Fibroblast of skin of right biceps (primary cell): ENCODE results near the gene CCDC40.
A peak's percentile ranks its signal among the peaks of the same experiment; 100 is the strongest.
"Not testable (repeated sequence)": the region's sequence is repeated elsewhere in the genome, so short reads cannot be mapped to it uniquely, and the experiment has no call there.

Experiments used
- DNase-seq: peaks from one replicate; pipeline ENCODE4 v3.0.0-alpha.2; 2013

The CCDC40 gene

DNA sequence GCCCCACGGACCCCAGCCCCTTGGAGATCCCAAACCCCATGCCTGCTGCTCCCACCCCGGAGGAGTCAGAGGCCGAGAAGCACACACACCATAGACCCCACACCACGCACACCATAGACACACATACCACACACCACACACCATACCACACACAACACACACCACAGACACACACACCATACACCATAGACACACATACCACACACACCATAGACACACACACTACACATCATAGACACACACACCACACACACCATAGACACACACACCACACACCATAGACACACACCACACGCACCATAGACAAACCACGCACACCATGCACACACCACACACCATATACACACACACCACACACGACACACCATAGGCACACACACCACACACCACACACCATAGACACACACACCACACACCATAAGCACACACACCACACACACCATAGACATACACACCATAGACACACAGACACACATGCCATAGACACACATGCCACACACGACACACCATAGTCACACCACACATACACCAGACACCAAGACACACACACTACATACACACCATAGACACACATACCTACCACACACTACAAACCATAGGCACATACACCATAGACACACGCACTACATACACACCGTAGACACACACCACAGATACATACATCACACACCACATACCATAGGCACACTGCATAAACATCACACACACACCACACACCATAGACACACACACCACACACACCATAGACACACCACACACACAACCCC, 12.1 kb upstream of the CCDC40 start:
- no peak for DNase-seq

GRCh38 chr17:80025140-80025539, 11.3 kb upstream of the CCDC40 start:
- peak; percentile 13 for DNase-seq

GRCh38 chr17:80025796-80026195, 10.6 kb upstream of the CCDC40 start:
- no peak for DNase-seq

- DNase-seq = no peak
These were observed 9.9 kb upstream of the CCDC40 start for GRCh38 chr17:80026359-80027042.

- DNase-seq = no peak
These were observed 9.4 kb upstream of the CCDC40 start for GRCh38 chr17:80027043-80027435.

DNA sequence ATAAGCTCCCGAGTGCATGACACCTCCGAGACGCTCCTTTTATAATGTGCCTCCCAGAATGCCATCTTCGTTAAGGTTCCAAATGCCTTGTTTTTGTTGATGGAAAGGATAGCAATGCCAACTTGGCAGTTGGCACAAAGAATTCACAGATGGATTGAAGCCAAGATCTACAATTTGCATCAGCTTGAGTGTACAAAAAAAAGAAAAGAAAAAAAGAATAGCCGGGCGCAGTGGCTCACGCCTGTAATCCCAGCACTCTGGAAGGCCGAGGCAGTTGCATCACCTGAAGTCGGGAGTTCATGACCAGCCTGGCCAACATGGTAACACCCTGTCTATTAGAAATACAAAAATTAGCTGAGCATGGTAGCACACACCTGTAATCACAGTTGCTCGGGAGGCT, 8.4 kb upstream of the CCDC40 start:
- DNase-seq = no peak

- peak; percentile 85 for DNase-seq
These were observed 7.0 kb upstream of the CCDC40 start for GRCh38 chr17:80029258-80029974.

DNA sequence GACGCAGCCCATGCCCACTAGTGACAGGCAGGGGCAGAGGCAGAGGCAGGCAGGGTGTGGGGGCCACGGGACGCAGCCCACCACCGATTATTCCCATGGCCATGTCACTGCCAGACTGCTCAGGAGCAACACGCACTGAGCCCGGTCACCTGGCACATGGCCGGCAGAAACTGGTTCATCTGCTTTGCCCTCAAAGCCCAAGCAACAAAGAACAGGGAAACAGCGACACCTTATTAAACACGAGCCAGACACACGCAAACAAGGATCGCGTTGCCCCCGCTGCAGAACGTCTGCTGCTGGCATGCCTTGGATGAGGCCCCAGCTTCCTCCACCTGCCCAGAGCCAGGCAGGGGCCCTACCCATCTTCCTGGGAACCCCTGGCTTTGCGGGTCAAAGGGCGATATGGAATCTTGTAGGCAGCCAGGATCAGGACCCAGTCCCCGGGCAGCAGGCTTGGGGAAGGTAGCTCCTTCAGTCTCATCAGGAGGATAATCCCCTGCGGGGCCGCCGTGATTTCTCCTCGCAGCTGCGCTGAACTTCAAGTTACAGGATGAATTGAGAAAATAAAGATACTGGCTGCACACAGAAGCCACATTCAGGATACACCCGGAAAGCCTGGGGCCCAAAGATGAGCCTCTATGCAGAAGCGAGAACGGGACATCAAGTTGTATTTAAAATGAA, 5.6 kb upstream of the CCDC40 start:
- DNase-seq = no peak

DNA sequence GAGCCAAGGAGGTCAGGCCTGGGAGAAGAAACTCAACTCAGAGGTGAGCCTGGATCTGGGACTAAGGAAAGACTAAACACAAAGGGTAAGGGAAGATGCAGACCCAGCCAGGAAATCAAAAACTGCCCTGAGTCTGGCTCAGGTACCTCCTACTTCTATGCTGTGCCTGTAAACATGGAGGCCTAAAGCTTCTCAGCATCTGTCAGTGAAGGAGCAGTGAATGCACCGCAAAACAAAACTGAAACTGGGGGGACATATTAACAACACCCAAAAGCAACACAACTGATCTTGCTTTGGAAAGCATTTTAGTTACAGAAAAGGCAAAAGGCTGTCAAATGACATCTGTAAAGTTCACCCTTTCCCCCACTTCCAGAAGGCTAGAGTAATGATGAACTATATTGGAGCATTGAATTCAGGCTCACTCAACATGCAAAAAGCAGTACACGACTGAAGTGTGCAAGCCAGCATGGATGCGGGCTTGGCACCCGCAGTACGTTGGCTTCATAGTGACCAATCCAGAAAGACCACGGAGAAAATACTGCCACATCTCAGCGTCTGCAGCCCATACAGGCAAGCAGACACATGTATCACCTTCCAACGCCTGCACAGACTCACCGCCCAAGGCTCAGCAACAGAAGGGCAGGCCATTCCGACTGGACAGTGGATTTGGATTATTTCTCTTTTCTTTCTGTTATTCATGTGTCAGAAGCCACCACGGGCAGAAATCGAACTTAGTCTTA, 4.6 kb upstream of the CCDC40 start:
- no peak for DNase-seq

DNA sequence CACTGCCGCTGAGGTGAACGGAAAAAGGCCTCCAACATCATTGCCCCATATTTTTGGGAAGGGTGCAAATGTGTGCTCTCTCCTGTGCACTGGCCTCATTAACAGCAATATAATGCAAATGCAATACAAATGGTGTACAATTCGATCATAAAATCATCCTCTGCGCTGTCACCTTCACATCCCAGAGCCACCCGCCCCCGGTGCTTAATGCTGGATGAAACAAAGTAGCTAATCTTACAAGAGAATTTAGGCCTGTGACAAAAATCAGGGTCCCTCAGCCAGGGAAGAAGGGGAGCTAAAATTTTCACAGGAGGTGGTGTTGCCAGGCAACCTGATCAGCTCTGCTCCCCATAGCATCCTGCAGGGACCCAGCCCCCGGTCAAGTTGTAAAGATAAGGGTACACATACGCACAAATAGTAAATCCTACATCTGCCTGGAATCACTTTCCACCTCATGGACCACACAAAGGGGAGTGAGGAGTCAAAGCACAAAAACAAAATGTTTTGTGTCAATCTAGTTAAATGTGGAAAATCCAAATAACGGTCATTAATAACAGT, 3.7 kb upstream of the CCDC40 start:
- no peak for DNase-seq

DNA sequence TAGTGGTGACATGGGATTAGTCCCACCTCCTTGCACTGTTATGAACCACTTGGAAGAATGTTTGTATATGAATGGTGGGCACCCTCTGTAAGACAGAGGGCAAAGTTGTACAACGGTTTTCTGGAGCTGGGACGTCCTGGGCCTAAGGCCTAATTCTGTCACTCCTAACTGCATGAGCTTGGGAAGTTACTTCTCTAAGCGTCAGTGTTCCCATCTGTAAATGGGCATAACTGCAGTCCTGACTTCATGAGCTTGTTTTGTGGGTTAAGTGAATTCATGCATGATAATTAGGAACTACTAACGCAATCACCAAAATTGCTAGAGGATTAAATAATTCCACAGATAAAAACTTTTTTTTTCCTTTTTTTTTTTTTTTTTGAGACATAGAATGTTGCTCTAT, 2.6 kb upstream of the CCDC40 start:
- no peak for DNase-seq

- DNase-seq = peak; percentile 32
These were observed 1.4 kb upstream of the CCDC40 start for GRCh38 chr17:80034791-80035686.

DNA sequence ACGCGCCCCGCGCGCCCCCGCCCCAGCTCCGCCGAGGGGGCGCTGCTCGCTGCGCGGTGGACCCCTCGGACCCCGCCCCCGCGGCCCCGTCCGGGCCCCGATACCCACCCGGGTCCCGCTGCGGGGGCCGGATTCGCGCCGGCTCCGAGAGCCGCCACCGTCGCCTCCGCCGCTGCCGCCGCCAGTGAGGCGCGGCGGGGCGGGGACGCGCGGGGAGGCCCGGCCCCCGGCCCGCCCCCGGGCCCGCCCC, 830 bp upstream of the CCDC40 start, which contains the start of gene TBC1D16:
TSS of gene TBC1D16 (minus strand) at position 186 of the 250 bp plus-strand sequence. CDS start 22,325 bp downstream, outside the sequence.
- DNase-seq = no peak

- peak; percentile 37 for DNase-seq
These were observed 454 bp downstream of the CCDC40 start for GRCh38 chr17:80036715-80037477.

GRCh38 chr17:80043963-80044362, 7.5 kb downstream of the CCDC40 start:
- no peak for DNase-seq

GRCh38 chr17:80045703-80046102, 9.3 kb downstream of the CCDC40 start:
- no peak for DNase-seq

- not testable (repeated sequence) for DNase-seq
These were observed 10.3 kb downstream of the CCDC40 start for GRCh38 chr17:80046709-80047108.

- no peak for DNase-seq
These were observed 10.7 kb downstream of the CCDC40 start for GRCh38 chr17:80047176-80047575.

DNA sequence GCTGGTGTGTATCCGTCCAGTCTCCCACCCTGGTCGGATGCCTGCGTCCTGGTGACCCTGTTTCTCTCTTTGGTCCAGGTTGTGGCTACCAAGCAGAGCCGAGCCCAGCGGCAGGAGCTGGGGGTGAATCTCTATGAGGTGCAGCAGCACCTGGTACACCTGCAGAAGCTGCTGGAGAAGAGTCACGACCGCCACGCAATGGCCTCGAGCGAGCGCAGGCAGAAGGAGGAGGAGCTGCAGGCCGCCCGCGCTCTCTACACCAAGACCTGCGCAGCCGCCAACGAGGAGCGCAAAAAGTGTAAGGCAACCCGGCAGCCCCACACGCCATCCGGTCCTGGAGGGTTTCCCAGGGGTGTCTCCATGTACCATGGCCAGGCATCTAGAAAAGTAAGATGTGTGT, 13.5 kb downstream of the CCDC40 start:
- no peak for DNase-seq

DNA sequence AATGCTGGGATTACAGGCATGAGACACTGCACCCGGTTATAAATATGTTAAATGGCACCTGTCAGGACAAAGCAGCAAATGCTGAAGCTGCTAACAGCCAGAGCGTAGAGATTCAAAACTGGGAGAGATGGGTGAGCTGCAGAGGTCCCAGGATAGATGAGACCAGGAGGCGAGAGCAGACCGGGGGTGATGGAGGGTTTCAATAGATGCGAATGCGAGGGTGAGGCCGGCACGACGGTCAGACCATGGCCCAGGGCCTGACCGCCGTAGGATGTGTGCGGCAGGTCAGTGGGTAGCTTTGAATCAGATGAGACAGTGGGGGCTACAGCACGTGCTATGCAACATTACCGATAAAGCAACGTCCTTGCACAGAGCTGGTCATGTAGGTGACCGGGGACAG, 14.3 kb downstream of the CCDC40 start:
- DNase-seq = no peak

DNA sequence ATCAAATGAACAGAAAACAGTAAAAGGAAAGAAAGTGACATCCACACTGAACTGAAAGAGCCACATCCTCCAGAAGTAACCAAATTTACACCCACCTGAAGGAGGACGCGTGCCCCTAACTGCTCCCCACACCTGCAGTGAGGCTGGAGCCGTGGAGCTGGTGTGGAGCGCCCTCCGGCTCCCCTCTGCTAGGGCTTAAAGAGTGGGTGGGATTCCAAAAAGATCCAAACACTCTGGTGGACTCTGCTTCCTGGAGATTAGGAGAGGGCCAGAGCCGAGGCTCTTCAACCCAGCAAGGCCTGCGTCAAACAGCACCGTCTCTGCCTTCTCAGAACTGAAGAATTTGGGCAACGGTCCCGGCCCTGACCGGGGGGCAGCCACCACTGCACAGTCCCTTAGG, 15.2 kb downstream of the CCDC40 start:
- no peak for DNase-seq
